Neural progenitor cell (in vitro differentiated cells): Measurements from ENCODE around the gene STRIP1. TPM values are rescaled to one million over a fixed set of nuclear protein-coding genes. Genes with fewer than 3 reads are reported as not detected.

ENCODE experiments used
- DNase-seq: peaks from one replicate; pipeline ENCODE4 v3.0.0-alpha.2; 2016; ENCODE audit warnings: low spot score
- H2AFZ ChIP-seq: fragments of 200-600 bp; sonication (generic); replicated peaks from 2 replicates; pipeline ENCODE4 v1.6.1; 2016; ENCODE audit warnings: antibody characterized with exemption
- H3F3A ChIP-seq: fragments of 200-600 bp; sonication (generic); 2 replicates; pipeline ENCODE4 v1.6.1; 2016; ENCODE audit warnings: antibody characterized with exemption, low read depth
- H3K27ac ChIP-seq: fragments of 200-600 bp; sonication (generic); 2 replicates; pipeline ENCODE4 v1.5.1; 2016; ENCODE audit warnings: mild to moderate bottlenecking
- H3K27me3 ChIP-seq: fragments of 200-600 bp; sonication (generic); 2 replicates; pipeline ENCODE4 v1.6.1; 2016; ENCODE audit warnings: mild to moderate bottlenecking, moderate library complexity
- H3K36me3 ChIP-seq: fragments of 200-600 bp; sonication (generic); 2 replicates; pipeline ENCODE4 v1.5.1; 2016
- H3K4me1 ChIP-seq: fragments of 200-600 bp; sonication (generic); 2 replicates; pipeline ENCODE4 v1.6.1; 2016; ENCODE audit warnings: mixed run types
- H3K4me2 ChIP-seq: fragments of 200-600 bp; sonication (generic); 2 replicates; pipeline ENCODE4 v1.6.1; 2016
- H3K4me3 ChIP-seq: fragments of 200-600 bp; sonication (generic); 2 replicates; pipeline ENCODE4 v1.5.1; 2016
- H3K79me2 ChIP-seq: fragments of 200-600 bp; sonication (generic); 2 replicates; pipeline ENCODE4 v1.6.1; 2016; ENCODE audit warnings: low read depth
- H3K9ac ChIP-seq: fragments of 200-600 bp; sonication (generic); 2 replicates; pipeline ENCODE4 v1.6.1; 2016
- H3K9me3 ChIP-seq: fragments of 200-600 bp; sonication (generic); 2 replicates; pipeline ENCODE4 v1.5.1; 2016; ENCODE audit warnings: low read depth
- H4K20me1 ChIP-seq: fragments of 200-600 bp; sonication (generic); 2 replicates; pipeline ENCODE4 v1.6.1; 2016; ENCODE audit warnings: low read depth
- H3K27ac Mint-ChIP-seq: 3 replicates; pipeline ENCODE4 v1.8.0; 2021; ENCODE audit warnings: mixed read lengths
- H3K27me3 Mint-ChIP-seq: 2 replicates; pipeline ENCODE4 v1.8.0; 2022; ENCODE audit warnings: low read depth, mild to moderate bottlenecking, inconsistent platforms, moderate library complexity, mixed read lengths; ENCODE audit not compliant: insufficient read depth
- H3K36me3 Mint-ChIP-seq: 3 replicates; pipeline ENCODE4 v1.8.0; 2021; ENCODE audit warnings: mixed read lengths
- H3K4me1 Mint-ChIP-seq: 3 replicates; pipeline ENCODE4 v1.8.0; 2021; ENCODE audit warnings: mixed read lengths
- H3K4me3 Mint-ChIP-seq: 3 replicates; pipeline ENCODE4 v1.8.0; 2021; ENCODE audit warnings: mild to moderate bottlenecking, moderate library complexity, mixed read lengths
- H3K9me3 Mint-ChIP-seq: 3 replicates; pipeline ENCODE4 v1.8.0; 2020; ENCODE audit warnings: mixed read lengths
- EZH2 ChIP-seq: fragments of 200-600 bp; sonication (generic); IDR thresholded peaks from 2 replicates; pipeline ENCODE4 v1.6.1; 2017; ENCODE audit warnings: antibody characterized with exemption, mild to moderate bottlenecking, moderate library complexity
- EZH2phosphoT487 ChIP-seq: fragments of 200-600 bp; sonication (generic); IDR thresholded peaks from 2 replicates; pipeline ENCODE4 v1.6.1; 2017; ENCODE audit warnings: antibody characterized with exemption
- total RNA-seq: library from RNA; depleted of rRNA; stranded (reverse); fragments of >200 nt; gene quantifications from 2 replicates; pipeline ENCODE4 v1.2.3, GENCODE V29; 2015; ENCODE audit warnings: low replicate concordance
- TF ChIP-seq, protein P1 (sequence below): fragments of 200-600 bp; sonication (generic); IDR thresholded peaks from 2 replicates; pipeline ENCODE4 v1.5.1; 2017; ENCODE audit warnings: antibody characterized with exemption, mild to moderate bottlenecking

STRIP1 gene
- total RNA-seq, 1 donor from 2014 or later: 55.0 TPM

DNA sequence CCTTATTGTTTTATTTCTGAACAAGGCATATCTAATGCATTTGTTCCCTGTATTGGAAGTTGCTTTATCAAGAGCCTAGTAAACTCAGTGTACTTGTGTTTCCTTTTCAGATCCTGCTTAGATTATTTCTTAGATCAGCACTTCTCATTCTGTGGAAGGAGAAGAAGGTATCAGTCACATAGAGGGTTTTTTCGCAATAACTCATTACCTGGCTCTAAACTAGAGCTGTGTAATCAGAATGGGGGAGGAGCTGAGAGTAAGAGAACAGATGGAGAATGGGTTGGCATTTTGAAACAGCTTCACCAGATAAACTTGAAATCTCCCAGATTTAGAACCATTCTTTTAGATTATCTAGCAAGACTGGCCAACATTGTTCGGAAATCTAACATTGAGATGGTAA is 38.9 kb upstream of the STRIP1 start:
- Mint-ChIP-seq H3K9me3 (no peaks in the 10 kb centered on the region), H3K4me3 (no peak overlapping the region), H3K4me1 (peaks cover 20% of the 10 kb centered on the region), H3K27me3 (peaks cover 2% of the 10 kb centered on the region), H3K27ac (no peak overlapping the region), H3K36me3 (peaks cover 21% of the 10 kb centered on the region)
- H3K4me1 ChIP-seq: peaks cover 11% of the 10 kb centered on the region
- no peaks in the 10 kb centered on the region for H3K27me3 ChIP-seq
- H3F3A ChIP-seq: no peaks in the 10 kb centered on the region
- peaks cover 70% of the 10 kb centered on the region for H4K20me1 ChIP-seq
- peaks cover 100% of the 10 kb centered on the region for H3K79me2 ChIP-seq
- no peak overlapping the region for H2AFZ ChIP-seq
- DNase-seq: no peak
- H3K4me2 ChIP-seq: no peak overlapping the region
- peaks cover 4% of the 10 kb centered on the region for H3K36me3 ChIP-seq
- H3K4me3 ChIP-seq: no peak overlapping the region
- no peak overlapping the region for H3K27ac ChIP-seq
- no peaks in the 10 kb centered on the region for H3K9me3 ChIP-seq
- TF ChIP-seq EZH2 (no peak), EZH2phosphoT487 (no peak)
- TF ChIP-seq, protein P1, sequence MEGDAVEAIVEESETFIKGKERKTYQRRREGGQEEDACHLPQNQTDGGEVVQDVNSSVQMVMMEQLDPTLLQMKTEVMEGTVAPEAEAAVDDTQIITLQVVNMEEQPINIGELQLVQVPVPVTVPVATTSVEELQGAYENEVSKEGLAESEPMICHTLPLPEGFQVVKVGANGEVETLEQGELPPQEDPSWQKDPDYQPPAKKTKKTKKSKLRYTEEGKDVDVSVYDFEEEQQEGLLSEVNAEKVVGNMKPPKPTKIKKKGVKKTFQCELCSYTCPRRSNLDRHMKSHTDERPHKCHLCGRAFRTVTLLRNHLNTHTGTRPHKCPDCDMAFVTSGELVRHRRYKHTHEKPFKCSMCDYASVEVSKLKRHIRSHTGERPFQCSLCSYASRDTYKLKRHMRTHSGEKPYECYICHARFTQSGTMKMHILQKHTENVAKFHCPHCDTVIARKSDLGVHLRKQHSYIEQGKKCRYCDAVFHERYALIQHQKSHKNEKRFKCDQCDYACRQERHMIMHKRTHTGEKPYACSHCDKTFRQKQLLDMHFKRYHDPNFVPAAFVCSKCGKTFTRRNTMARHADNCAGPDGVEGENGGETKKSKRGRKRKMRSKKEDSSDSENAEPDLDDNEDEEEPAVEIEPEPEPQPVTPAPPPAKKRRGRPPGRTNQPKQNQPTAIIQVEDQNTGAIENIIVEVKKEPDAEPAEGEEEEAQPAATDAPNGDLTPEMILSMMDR: no peak
- no peak overlapping the region for H3K9ac ChIP-seq

DNA sequence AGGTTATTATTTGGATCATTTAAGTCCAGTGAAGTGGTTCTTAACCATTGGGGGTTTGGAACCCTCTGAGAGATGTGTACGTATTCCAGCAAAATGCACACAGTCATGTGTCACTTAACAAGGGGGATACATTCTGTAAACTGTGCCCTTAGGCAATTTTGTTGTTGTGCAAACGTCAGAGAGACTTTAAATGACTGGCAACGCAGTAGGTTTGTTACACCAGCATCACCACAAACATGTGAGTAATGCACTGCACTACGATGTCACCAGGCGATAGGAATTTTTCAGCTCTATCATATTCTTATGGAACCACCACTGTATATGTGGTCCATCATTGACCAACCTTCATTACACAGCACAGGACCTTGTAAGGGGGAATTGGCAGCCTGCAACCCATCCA is 37.9 kb upstream of the STRIP1 start:
- Histone ChIP-seq H3F3A (no peaks in the 10 kb centered on the region), H2AFZ (no peak overlapping the region), H3K79me2 (peaks cover 99% of the 10 kb centered on the region), H3K4me3 (no peak overlapping the region), H3K4me1 (peaks cover 11% of the 10 kb centered on the region), H3K9ac (no peak overlapping the region), H3K4me2 (no peak overlapping the region), H3K9me3 (no peaks in the 10 kb centered on the region), H3K36me3 (peaks cover 4% of the 10 kb centered on the region), H3K27me3 (no peaks in the 10 kb centered on the region), H4K20me1 (peaks cover 60% of the 10 kb centered on the region), H3K27ac (no peak overlapping the region)
- H3K27me3 Mint-ChIP-seq: peaks cover 2% of the 10 kb centered on the region
- peaks cover 17% of the 10 kb centered on the region for H3K36me3 Mint-ChIP-seq
- no peaks in the 10 kb centered on the region for H3K9me3 Mint-ChIP-seq
- TF ChIP-seq EZH2 (no peak), EZH2phosphoT487 (no peak)
- TF ChIP-seq, protein P1: no peak
- no peak for DNase-seq
- peaks cover 20% of the 10 kb centered on the region for H3K4me1 Mint-ChIP-seq
- no peak overlapping the region for H3K27ac Mint-ChIP-seq
- no peak overlapping the region for H3K4me3 Mint-ChIP-seq

DNA sequence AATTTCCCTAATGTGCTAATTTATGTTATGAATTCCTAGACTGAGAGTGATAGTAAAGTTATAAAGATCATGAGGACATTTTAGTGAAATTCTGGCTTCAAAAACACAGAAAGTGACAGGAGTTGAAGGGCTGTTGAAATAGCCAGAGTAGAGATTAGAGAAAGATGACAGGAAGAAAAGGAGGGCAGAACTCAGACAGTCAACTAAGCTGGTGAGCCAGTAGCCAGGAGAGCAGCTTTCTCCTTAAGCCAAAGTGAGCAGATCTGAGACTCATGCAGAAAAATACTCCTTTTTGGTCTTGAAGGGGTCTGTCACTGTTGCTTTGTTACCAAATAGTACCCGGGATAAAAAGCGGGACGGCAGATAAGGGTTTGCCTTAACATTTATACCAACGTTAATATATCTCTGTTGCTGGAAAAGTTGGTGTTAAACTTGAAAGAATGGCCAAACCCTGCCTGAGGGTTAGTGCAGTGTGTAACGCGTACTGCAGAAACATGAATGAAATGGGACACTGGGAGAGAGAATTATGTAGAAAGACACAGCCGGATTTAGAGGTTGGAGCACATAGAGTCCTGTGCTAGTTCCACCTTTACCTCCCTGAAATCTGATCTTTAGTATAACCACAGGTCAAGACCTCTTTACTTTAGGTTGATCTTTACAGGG is 37.1 kb upstream of the STRIP1 start:
- H3K36me3 Mint-ChIP-seq: peaks cover 12% of the 10 kb centered on the region
- peaks cover 4% of the 10 kb centered on the region for H3K36me3 ChIP-seq
- peaks cover 99% of the 10 kb centered on the region for H3K79me2 ChIP-seq

More for the DNA sequence above, 37.1 kb upstream of the STRIP1 start:
- H4K20me1 ChIP-seq: peaks cover 59% of the 10 kb centered on the region
- H3K27me3 Mint-ChIP-seq: peaks cover 2% of the 10 kb centered on the region
- no peak overlapping the region for H3K27ac Mint-ChIP-seq
- H3K27ac ChIP-seq: no peak overlapping the region
- H3K4me2 ChIP-seq: no peak overlapping the region
- H3K27me3 ChIP-seq: no peaks in the 10 kb centered on the region
- H3F3A ChIP-seq: peaks cover 2% of the 10 kb centered on the region
- no peaks in the 10 kb centered on the region for H3K9me3 ChIP-seq
- peaks cover 10% of the 10 kb centered on the region for H3K4me1 ChIP-seq
- no peaks in the 10 kb centered on the region for H3K9me3 Mint-ChIP-seq
- H3K4me3 Mint-ChIP-seq: no peak overlapping the region
- no peak for TF ChIP-seq EZH2
- TF ChIP-seq EZH2phosphoT487: no peak
- TF ChIP-seq, protein P1: no peak
- no peak overlapping the region for H2AFZ ChIP-seq
- no peak for DNase-seq
- no peak overlapping the region for H3K9ac ChIP-seq
- peaks cover 24% of the 10 kb centered on the region for H3K4me1 Mint-ChIP-seq
- no peak overlapping the region for H3K4me3 ChIP-seq
